DOHH2 (cell line): ENCODE results near the gene PAPSS2.

Source experiments
- H3F3A ChIP-seq: fragments of 200-600 bp; sonication (generic), shearing (Covaris generic); 2 replicates; pipeline ENCODE4 v1.6.0; 2016; ENCODE audit warnings: antibody characterized with exemption, mild to moderate bottlenecking; ENCODE audit not compliant: control insufficient read depth, insufficient read depth
- H3K27ac ChIP-seq: fragments of 200-600 bp; sonication (generic); 2 replicates; pipeline ENCODE4 v1.5.1; 2014; ENCODE audit warnings: low read depth, mild to moderate bottlenecking, low read length, moderate library complexity
- H3K27me3 ChIP-seq: fragments of 200-600 bp; sonication (generic); 2 replicates; pipeline ENCODE4 v1.6.1; 2014; ENCODE audit warnings: mild to moderate bottlenecking, low read length, mixed read lengths; ENCODE audit not compliant: control insufficient read depth
- H3K36me3 ChIP-seq: fragments of 200-600 bp; sonication (generic); 2 replicates; pipeline ENCODE4 v1.6.1; 2014; ENCODE audit warnings: mild to moderate bottlenecking, low read length, moderate library complexity, mixed read lengths; ENCODE audit not compliant: control insufficient read depth
- H3K4me1 ChIP-seq: fragments of 200-600 bp; sonication (generic); 2 replicates; pipeline ENCODE4 v1.6.1; 2014; ENCODE audit warnings: mild to moderate bottlenecking, low read length, mixed read lengths; ENCODE audit not compliant: control insufficient read depth
- H3K4me2 ChIP-seq: fragments of 200-600 bp; sonication (generic); 2 replicates; pipeline ENCODE4 v1.6.0; 2014; ENCODE audit warnings: mild to moderate bottlenecking, low read length, moderate library complexity
- H3K4me3 ChIP-seq: fragments of 200-600 bp; sonication (generic); 2 replicates; pipeline ENCODE4 v1.5.1; 2014; ENCODE audit warnings: mild to moderate bottlenecking, low read length, mixed read lengths
- H3K79me2 ChIP-seq: fragments of 200-600 bp; sonication (generic); 2 replicates; pipeline ENCODE4 v1.6.1; 2014; ENCODE audit warnings: mild to moderate bottlenecking, low read length, mixed read lengths; ENCODE audit not compliant: control insufficient read depth
- H3K9me2 ChIP-seq: fragments of 200-600 bp; sonication (generic); replicated peaks from 2 replicates; pipeline ENCODE4 v1.6.1; 2014; ENCODE audit warnings: mild to moderate bottlenecking, low read length, mixed read lengths; ENCODE audit not compliant: control insufficient read depth
- H3K9me3 ChIP-seq: fragments of 200-600 bp; sonication (generic); 2 replicates; pipeline ENCODE4 v1.6.1; 2014; ENCODE audit warnings: antibody characterized with exemption, low read length, mixed read lengths; ENCODE audit not compliant: control insufficient read depth, insufficient read depth
- H4K20me1 ChIP-seq: fragments of 200-600 bp; sonication (generic); 2 replicates; pipeline ENCODE4 v1.6.0; 2014; ENCODE audit warnings: low read depth, mild to moderate bottlenecking, antibody characterized with exemption, low read length, moderate library complexity; ENCODE audit not compliant: control insufficient read depth, insufficient read depth
- CTCF ChIP-seq: fragments of 200-600 bp; sonication (generic); IDR thresholded peaks from one replicate; pipeline ENCODE4 v1.5.1; 2014; ENCODE audit warnings: antibody characterized with exemption, mild to moderate bottlenecking, low read depth, low read length; ENCODE audit not compliant: poor library complexity, severe bottlenecking
- EZH2phosphoT487 ChIP-seq: fragments of 200-600 bp; sonication (generic); IDR thresholded peaks from 2 replicates; pipeline ENCODE4 v1.6.1; 2017; ENCODE audit warnings: borderline replicate concordance, mild to moderate bottlenecking, antibody characterized with exemption, low read length, moderate library complexity, mixed read lengths

Gene PAPSS2

GRCh38 chr10:87753995-87754866 is 94.6 kb downstream of the PAPSS2 start:
- no peaks in the 10 kb centered on the region for H3K9me2 ChIP-seq
- H3K4me1 ChIP-seq, result no peaks in the 10 kb centered on the region
- H3K4me2 ChIP-seq, result no peak overlapping the region
- H3K9me3 ChIP-seq, result no peaks in the 10 kb centered on the region
- no peak overlapping the region for H3K4me3 ChIP-seq
- H3K27me3 ChIP-seq, result no peaks in the 10 kb centered on the region
- H3K79me2 ChIP-seq, result no peaks in the 10 kb centered on the region
- H3K36me3 ChIP-seq, result peaks cover 40% of the 10 kb centered on the region
- 0 out of 2 replicates have a peak, but pooled peaks cover 3% of the 10 kb centered on the region for H3F3A ChIP-seq
- H4K20me1 ChIP-seq, result no peaks in the 10 kb centered on the region
- H3K27ac ChIP-seq, result no peak overlapping the region
- TF ChIP-seq CTCF (no peak), EZH2phosphoT487 (no peak)

GRCh38 chr10:87757685-87758084 is 98.0 kb downstream of the PAPSS2 start:
- H3K36me3 ChIP-seq, result peaks cover 52% of the 10 kb centered on the region
- no peaks in the 10 kb centered on the region for H3F3A ChIP-seq
- no peaks in the 10 kb centered on the region for H3K9me3 ChIP-seq
- no peak for TF ChIP-seq CTCF
- no peak for TF ChIP-seq EZH2phosphoT487
- H3K79me2 ChIP-seq, result no peaks in the 10 kb centered on the region
- H3K4me3 ChIP-seq, result no peak overlapping the region
- H3K27ac ChIP-seq, result no peak overlapping the region
- no peaks in the 10 kb centered on the region for H3K9me2 ChIP-seq
- no peaks in the 10 kb centered on the region for H3K27me3 ChIP-seq
- H3K4me1 ChIP-seq, result no peaks in the 10 kb centered on the region
- no peaks in the 10 kb centered on the region for H4K20me1 ChIP-seq
- H3K4me2 ChIP-seq, result no peak overlapping the region

GRCh38 chr10:87759551-87759950 is 99.9 kb downstream of the PAPSS2 start:
- H3K9me2 ChIP-seq, result no peaks in the 10 kb centered on the region
- no peaks in the 10 kb centered on the region for H3K4me1 ChIP-seq
- H3K36me3 ChIP-seq, result peaks cover 45% of the 10 kb centered on the region
- no peaks in the 10 kb centered on the region for H3K27me3 ChIP-seq
- no peaks in the 10 kb centered on the region for H4K20me1 ChIP-seq
- TF ChIP-seq EZH2phosphoT487 (no peak), CTCF (no peak)
- no peak overlapping the region for H3K4me3 ChIP-seq
- H3F3A ChIP-seq, result no peaks in the 10 kb centered on the region
- H3K9me3 ChIP-seq, result no peaks in the 10 kb centered on the region
- H3K4me2 ChIP-seq, result no peak overlapping the region
- H3K27ac ChIP-seq, result no peak overlapping the region
- no peaks in the 10 kb centered on the region for H3K79me2 ChIP-seq
